Fibroblast of the aortic adventitia (primary cell): Measurements from ENCODE around the gene CTBP2. TPM values are rescaled to one million over a fixed set of nuclear protein-coding genes. Genes with fewer than 3 reads are reported as not detected.

ENCODE experiments used
- DNase-seq: peaks from one replicate; pipeline ENCODE4 v3.0.0-alpha.2; 2010; ENCODE audit warnings: low read depth
- H3K4me3 ChIP-seq: 2 replicates; pipeline ENCODE4 v1.5.1; 2011; ENCODE audit warnings: low read depth, mild to moderate bottlenecking, control low read depth, low read length, moderate library complexity
- total RNA-seq: library from RNA; depleted of rRNA; stranded (reverse); fragments of >200 nt; gene quantifications from 2 replicates; pipeline ENCODE4 v1.2.3, GENCODE V29; 2012; ENCODE audit warnings: low replicate concordance
- TF ChIP-seq, protein P1 (sequence below): IDR thresholded peaks from 2 replicates; pipeline ENCODE4 v1.5.1; 2011; ENCODE audit warnings: mild to moderate bottlenecking, low read length, control low read depth, inconsistent platforms; ENCODE audit not compliant: insufficient read depth

The CTBP2 gene
- total RNA-seq, 1 donor: 45.4 TPM

DNA sequence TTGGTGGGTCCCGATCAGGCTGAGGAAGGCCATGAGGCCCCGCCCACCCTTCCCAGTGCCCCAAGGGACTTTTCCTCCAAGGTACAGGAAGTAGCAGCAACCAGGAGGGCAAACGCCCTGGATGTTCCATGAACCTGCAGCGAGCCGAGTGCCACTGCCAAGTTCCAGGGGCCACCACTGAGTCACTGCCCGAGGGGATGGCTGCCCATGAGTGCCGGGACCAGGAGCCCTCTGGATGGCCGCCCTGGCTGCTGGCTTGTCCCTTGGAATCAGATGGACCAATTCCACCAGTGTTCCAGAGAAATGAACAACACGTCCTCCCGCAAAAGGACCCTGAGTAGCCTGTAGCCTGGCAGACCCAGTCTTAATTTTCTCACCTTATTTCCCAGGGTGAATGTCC, 144.2 kb downstream of the CTBP2 start:
- no peak overlapping the region for H3K4me3 ChIP-seq
- TF ChIP-seq, protein P1, sequence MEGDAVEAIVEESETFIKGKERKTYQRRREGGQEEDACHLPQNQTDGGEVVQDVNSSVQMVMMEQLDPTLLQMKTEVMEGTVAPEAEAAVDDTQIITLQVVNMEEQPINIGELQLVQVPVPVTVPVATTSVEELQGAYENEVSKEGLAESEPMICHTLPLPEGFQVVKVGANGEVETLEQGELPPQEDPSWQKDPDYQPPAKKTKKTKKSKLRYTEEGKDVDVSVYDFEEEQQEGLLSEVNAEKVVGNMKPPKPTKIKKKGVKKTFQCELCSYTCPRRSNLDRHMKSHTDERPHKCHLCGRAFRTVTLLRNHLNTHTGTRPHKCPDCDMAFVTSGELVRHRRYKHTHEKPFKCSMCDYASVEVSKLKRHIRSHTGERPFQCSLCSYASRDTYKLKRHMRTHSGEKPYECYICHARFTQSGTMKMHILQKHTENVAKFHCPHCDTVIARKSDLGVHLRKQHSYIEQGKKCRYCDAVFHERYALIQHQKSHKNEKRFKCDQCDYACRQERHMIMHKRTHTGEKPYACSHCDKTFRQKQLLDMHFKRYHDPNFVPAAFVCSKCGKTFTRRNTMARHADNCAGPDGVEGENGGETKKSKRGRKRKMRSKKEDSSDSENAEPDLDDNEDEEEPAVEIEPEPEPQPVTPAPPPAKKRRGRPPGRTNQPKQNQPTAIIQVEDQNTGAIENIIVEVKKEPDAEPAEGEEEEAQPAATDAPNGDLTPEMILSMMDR: no peak
- no peak for DNase-seq

DNA sequence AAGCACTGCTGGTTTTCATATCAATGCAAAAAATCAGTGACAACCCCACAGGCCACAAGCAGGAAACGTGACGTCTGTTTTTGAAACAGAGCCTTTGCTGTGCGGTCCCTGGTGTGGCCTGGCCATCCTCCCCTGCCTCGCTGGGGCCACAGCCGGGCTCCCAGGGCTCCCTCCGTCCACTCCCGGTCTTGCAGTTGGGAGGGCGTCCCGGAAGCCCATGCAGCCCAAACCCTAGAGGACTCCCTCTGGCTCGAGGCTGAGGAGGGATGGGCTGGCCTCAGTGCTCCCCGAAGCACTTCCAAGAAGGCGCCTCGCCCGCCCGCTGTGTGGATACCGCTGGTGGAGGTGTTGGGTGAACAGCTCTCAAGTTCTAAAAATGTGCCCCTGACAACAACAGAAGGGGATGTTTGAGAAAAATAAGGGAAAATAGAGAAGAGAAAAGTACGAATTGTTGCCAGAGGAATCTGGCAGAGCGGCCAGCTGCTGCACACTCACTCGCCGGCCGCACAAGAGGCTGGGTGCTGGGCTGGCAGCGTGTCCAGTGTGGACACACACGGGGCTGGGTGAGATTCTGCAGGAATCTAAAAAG, 144.9 kb downstream of the CTBP2 start:
- TF ChIP-seq, protein P1: no peak
- peak; percentile 63 for DNase-seq
- no peak overlapping the region for H3K4me3 ChIP-seq

DNA sequence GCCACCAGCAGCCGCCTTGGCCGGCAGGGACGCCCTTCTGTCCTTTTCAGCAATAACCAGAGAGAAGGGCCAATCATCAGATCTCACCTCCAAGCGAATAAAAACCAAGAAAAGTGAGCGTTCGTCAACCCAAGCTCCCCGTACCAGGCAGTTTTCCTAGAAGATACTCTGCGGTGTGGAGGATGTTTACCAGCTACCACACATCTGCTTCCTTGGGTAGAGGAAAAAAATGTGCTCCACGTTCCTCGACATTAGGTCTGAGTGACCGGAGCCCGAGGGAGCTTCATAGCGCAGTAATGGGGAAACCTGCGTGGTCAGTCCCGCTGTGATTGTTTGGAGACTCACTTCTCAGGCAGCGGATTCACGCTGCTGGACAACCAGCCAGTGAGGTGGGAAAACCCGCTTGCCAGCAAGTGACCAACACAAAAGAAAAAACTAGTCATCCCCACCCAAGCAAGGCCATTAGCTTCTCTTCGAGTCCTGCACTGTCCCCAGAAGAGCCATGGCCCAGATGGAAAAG, 145.5 kb downstream of the CTBP2 start:
- TF ChIP-seq, protein P1: no peak
- no peak overlapping the region for H3K4me3 ChIP-seq
- no peak for DNase-seq

DNA sequence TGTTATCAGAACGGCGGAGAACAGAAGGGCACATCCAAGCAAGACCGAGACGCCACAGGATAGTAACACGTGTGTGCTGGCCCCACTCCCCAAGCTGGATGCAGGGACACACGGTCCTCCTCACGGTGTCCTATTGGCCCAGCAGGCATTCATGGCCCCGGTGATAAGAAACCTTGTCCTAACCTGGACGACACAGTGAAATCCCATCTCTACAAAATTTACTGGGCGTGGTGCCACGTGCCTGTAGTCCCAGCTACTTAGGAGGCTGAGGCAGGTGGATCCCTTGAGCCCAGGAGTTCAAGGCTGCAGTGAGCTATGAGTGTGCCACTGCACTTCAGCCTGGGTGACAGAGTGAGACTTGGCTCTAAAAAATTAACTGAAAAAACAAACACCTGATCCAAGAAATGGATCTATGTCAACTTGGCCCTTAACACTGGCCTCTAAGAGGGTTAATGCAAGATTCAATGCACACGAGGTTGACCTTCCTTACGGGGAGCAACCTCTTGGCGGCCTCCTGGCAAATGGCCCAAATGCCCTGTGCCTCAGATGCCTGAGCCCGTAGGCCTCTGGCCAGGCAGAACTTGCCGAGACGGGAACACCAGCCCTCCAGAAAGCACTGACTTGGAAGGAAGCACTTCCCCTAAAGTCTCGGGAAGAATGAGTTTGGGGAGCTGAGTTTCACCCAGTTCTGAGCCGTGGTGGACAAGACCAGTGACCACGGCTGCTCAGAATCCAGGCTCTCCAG, 146.1 kb downstream of the CTBP2 start:
- H3K4me3 ChIP-seq: no peak overlapping the region
- TF ChIP-seq, protein P1: no peak
- no peak for DNase-seq

DNA sequence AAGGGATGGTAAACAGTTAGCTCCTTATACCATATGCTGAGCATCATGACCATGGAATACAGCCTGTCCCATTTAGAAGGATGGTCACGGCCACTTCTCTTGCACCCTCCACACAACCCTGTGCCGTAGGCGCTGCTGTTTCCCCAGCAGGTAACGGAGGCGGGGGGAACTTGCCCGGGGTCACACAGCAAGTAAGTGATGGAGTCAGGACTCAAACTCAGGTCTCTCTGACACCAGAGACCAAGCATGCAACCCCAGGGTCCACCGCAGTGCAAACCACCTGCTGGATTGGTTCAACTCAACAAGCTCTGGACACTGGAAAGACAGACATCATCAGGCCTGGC, 146.9 kb downstream of the CTBP2 start:
- no peak overlapping the region for H3K4me3 ChIP-seq
- TF ChIP-seq, protein P1: no peak
- DNase-seq: no peak

DNA sequence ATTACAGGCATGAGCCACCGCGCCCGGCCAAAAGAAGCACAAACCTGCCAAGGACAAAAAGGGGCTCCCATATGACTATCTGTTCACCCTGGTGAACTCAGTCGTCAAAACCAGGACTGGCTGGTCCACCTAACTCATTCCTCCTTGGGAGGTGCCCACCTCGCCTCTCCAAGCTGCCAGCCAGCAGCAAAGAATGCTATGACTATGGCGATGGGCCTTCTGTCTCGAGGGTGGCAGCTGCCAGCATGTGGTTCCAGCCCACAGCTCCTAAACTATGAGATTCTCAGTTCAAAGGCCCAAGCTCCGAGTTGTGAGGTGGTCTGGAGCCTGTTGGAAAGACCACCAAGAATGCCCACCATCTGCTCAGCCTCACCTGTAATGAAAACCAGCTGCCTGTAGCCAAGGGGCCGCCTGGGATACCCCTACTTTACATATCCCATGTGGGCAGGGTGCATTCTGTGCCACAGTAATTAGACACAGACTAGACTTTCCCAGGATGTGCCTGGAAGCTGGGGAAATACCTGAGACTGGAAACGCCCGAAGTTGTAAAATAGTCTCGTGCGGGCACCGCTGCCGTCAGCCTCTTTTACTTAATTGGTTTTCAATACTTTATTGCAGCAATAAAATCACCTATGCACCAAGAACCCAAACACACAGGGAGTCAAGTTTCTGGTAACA, 147.4 kb downstream of the CTBP2 start:
- no peak for DNase-seq
- TF ChIP-seq, protein P1: no peak
- no peak overlapping the region for H3K4me3 ChIP-seq
